ENCODE measurements around the gene AFF1.

Gene AFF1

DNA sequence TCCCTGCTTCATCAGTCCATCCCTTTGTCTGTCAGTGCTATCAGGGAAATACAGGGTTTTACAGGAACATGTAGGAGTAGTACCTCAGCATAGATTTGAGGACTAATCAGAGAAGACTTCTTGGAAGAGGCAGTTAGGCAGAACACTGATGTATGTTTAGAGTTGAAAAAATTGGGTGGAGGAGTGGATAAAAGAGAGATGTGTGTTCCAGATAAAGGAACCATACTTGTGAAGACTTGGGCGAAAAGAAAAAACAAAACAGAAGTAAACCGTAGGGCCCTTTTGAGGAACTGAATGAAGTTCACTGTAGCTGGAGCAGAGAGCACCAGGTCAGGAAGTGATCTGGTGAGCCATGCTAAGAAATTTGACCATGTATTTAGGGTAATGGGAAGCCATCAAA, 32.3 kb downstream of the AFF1 start:
- Histone ChIP-seq H3K27ac (ENCODE audit: low read depth, low read length) (no peak overlapping the region), H2BK120ac (ENCODE audit: insufficient read depth, low read length, poor library complexity) (no peak overlapping the region), H3K9me3 (ENCODE audit: insufficient read depth, low read depth, low read length) (no peaks in the 10 kb centered on the region), H4K8ac (ENCODE audit: low read depth, low read length) (no peak overlapping the region), H3K36me3 (ENCODE audit: control insufficient read depth in 1 of 2, insufficient read depth in 2 of 2, low read length in 2 of 2) (no peaks in the 10 kb centered on the region), H3K4ac (ENCODE audit: low read depth, low read length) (no peak overlapping the region), H3K4me1 (ENCODE audit: control insufficient read depth in 1 of 2, insufficient read depth in 2 of 2, low read length in 2 of 2) (peaks cover 5 to 7% of the 10 kb centered on the region in 2 experiments), H4K91ac (ENCODE audit: low read depth, low read length) (no peak overlapping the region), H4K12ac (ENCODE audit: low read depth, low read length) (no peak overlapping the region), H2AFZ (ENCODE audit: insufficient read depth, low read length, poor library complexity) (no peak overlapping the region), H3K79me2 (ENCODE audit: control insufficient read depth, insufficient read depth, low read length, poor library complexity) (no peaks in the 10 kb centered on the region), H3K18ac (ENCODE audit: low read length) (no peak overlapping the region), H3K14ac (ENCODE audit: low read length) (no peak overlapping the region), H3K4me3 (ENCODE audit: low read depth, low read length) (no peak overlapping the region), H3K79me1 (ENCODE audit: low read length) (peaks cover 2% of the 10 kb centered on the region), H2AK5ac (ENCODE audit: low read length) (no peak overlapping the region), H3K23ac (ENCODE audit: low read length) (no peak overlapping the region), H3K4me2 (ENCODE audit: low read length) (no peak overlapping the region), H3K9ac (ENCODE audit: low read length) (no peak overlapping the region), H2BK12ac (ENCODE audit: low read length) (no peak overlapping the region), H2BK5ac (ENCODE audit: low read depth, low read length, poor library complexity) (no peak overlapping the region), H3K27me3 (ENCODE audit: insufficient read depth, low read length) (no peaks in the 10 kb centered on the region)
- no CpG with 5 or more reads among the region's 2 CpGs for WGBS (ENCODE audit: extremely low coverage, insufficient coverage, insufficient read length)
- no peak for DNase-seq

DNA sequence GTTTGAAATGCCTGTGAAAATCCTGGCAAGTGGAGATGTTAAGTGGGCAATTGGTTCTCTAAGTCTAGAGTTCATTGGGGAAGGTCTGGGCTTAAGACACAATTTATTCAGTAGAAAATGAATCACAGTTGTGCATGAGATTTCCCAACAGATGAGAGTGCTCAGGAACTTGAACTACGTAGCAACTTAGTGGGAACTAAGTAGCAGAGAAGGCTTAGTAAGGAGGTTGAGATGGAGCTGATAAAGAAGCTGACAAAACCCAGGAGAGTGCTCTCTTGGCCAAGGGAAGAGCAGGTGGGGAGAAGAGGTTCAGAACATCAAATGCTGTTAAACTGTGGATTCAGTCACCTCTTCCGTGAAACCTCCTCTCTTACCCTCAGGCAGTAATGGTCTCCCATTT, 33.0 kb downstream of the AFF1 start:
- Histone ChIP-seq H4K8ac (ENCODE audit: low read depth, low read length) (no peak overlapping the region), H3K9ac (ENCODE audit: low read length) (no peak overlapping the region), H3K4me1 (ENCODE audit: control insufficient read depth in 1 of 2, insufficient read depth in 2 of 2, low read length in 2 of 2) (peaks cover 5 to 7% of the 10 kb centered on the region in 2 experiments), H3K27ac (ENCODE audit: low read depth, low read length) (no peak overlapping the region), H2BK12ac (ENCODE audit: low read length) (no peak overlapping the region), H4K12ac (ENCODE audit: low read depth, low read length) (no peak overlapping the region), H2BK120ac (ENCODE audit: insufficient read depth, low read length, poor library complexity) (no peak overlapping the region), H3K4ac (ENCODE audit: low read depth, low read length) (no peak overlapping the region), H3K79me1 (ENCODE audit: low read length) (peaks cover 2% of the 10 kb centered on the region), H2AK5ac (ENCODE audit: low read length) (no peak overlapping the region), H3K18ac (ENCODE audit: low read length) (no peak overlapping the region), H3K79me2 (ENCODE audit: control insufficient read depth, insufficient read depth, low read length, poor library complexity) (no peaks in the 10 kb centered on the region), H4K91ac (ENCODE audit: low read depth, low read length) (no peak overlapping the region), H2AFZ (ENCODE audit: insufficient read depth, low read length, poor library complexity) (no peak overlapping the region), H3K4me3 (ENCODE audit: low read depth, low read length) (no peak overlapping the region), H3K27me3 (ENCODE audit: insufficient read depth, low read length) (no peaks in the 10 kb centered on the region), H3K14ac (ENCODE audit: low read length) (no peak overlapping the region), H3K4me2 (ENCODE audit: low read length) (no peak overlapping the region), H2BK5ac (ENCODE audit: low read depth, low read length, poor library complexity) (no peak overlapping the region), H3K36me3 (ENCODE audit: control insufficient read depth in 1 of 2, insufficient read depth in 2 of 2, low read length in 2 of 2) (no peaks in the 10 kb centered on the region), H3K23ac (ENCODE audit: low read length) (no peak overlapping the region), H3K9me3 (ENCODE audit: insufficient read depth, low read depth, low read length) (no peaks in the 10 kb centered on the region)
- peak; percentile 54 to 84 for DNase-seq
- WGBS (ENCODE audit: extremely low coverage, insufficient coverage, insufficient read length) = no CpG with 5 or more reads among the region's 2 CpGs

DNA sequence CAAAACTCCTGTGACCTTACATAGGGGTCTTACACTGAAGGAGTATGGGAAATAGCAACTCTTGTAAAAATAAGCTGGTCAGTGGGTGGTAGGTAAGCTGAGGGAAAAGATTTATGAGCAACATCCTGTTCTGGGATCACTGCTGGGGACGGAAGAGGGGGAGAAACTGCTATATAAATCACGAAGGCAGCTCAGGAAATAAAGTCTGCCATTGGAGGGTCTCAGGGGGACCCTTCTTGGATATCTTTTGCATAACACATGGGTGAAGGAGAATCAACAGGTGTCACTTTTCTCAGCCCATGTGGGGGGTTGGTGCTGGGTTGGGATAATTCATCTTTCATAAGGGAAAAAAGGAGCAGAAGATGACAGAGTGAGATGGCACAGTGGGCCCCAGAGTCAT, 33.7 kb downstream of the AFF1 start:
- no peak overlapping the region for H3K18ac ChIP-seq (ENCODE audit: low read length)
- WGBS (ENCODE audit: extremely low coverage, insufficient coverage, insufficient read length) = no CpG with 5 or more reads among the region's 2 CpGs
- H2BK5ac ChIP-seq (ENCODE audit: low read depth, low read length, poor library complexity) = no peak overlapping the region
- no peak overlapping the region for H4K91ac ChIP-seq (ENCODE audit: low read depth, low read length)
- H3K27ac ChIP-seq (ENCODE audit: low read depth, low read length) = no peak overlapping the region
- H3K27me3 ChIP-seq (ENCODE audit: insufficient read depth, low read length) = no peaks in the 10 kb centered on the region
- peaks cover 9 to 10% of the 10 kb centered on the region in 2 experiments for H3K4me1 ChIP-seq (ENCODE audit: control insufficient read depth in 1 of 2, insufficient read depth in 2 of 2, low read length in 2 of 2)
- no peak overlapping the region for H3K14ac ChIP-seq (ENCODE audit: low read length)
- H3K9ac ChIP-seq (ENCODE audit: low read length) = no peak overlapping the region
- no peaks in the 10 kb centered on the region for H3K36me3 ChIP-seq (ENCODE audit: control insufficient read depth in 1 of 2, insufficient read depth in 2 of 2, low read length in 2 of 2)
- H3K4me3 ChIP-seq (ENCODE audit: low read depth, low read length) = no peak overlapping the region
- H3K4me2 ChIP-seq (ENCODE audit: low read length) = no peak overlapping the region
- H3K9me3 ChIP-seq (ENCODE audit: insufficient read depth, low read depth, low read length) = no peaks in the 10 kb centered on the region
- DNase-seq = no peak
- H3K23ac ChIP-seq (ENCODE audit: low read length) = no peak overlapping the region
- no peak overlapping the region for H3K4ac ChIP-seq (ENCODE audit: low read depth, low read length)
- no peak overlapping the region for H2BK12ac ChIP-seq (ENCODE audit: low read length)
- H2AK5ac ChIP-seq (ENCODE audit: low read length) = no peak overlapping the region
- H2BK120ac ChIP-seq (ENCODE audit: insufficient read depth, low read length, poor library complexity) = no peak overlapping the region
- no peak overlapping the region for H4K12ac ChIP-seq (ENCODE audit: low read depth, low read length)
- no peak overlapping the region for H2AFZ ChIP-seq (ENCODE audit: insufficient read depth, low read length, poor library complexity)
- no peaks in the 10 kb centered on the region for H3K79me2 ChIP-seq (ENCODE audit: control insufficient read depth, insufficient read depth, low read length, poor library complexity)
- H4K8ac ChIP-seq (ENCODE audit: low read depth, low read length) = no peak overlapping the region
- peaks cover 2% of the 10 kb centered on the region for H3K79me1 ChIP-seq (ENCODE audit: low read length)

DNA sequence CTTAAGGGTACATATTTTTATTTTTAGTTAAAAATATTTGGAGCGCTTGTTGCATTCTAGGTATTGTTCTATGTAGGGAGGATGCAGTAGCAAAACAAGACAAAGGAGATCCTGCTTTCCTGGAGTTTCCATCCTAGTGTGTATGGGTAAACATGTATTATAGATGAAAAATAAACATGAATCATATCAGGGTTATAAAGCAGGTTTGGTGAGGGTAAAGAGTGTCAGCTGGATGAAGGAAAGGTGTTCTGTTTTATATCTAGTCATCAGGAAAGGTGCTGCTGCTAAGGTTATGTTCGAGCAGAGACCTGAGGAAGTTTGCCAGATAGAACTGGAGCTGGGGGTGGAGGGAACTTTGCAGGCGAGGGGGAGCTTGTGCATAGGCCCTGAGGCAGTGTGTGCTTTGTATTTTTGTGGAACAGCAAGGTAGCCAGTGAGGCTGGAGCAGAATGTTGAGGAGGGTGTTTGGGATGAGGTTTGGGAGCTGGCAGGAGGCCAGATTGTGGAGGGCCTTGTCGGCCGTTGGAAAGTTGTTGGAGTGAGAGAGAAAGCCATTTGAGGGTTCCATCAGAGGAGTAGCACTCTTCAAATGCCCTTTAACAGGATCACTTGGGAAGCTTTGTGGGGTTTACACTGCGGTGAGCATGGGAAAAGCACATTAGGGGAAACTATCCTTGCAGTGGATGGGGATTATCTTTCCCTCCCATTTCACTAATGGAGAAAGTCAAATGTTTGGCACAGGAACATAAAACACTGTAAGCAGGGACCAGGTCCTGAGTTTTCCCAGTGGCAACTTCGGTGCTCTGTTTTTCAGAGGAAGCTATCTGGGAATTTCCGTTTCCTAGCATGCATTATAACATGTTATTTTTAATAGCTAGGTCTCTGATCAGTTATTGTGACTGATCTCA, 35.9 kb downstream of the AFF1 start:
- Histone ChIP-seq H4K8ac (ENCODE audit: low read depth, low read length) (no peak overlapping the region), H3K23ac (ENCODE audit: low read length) (no peak overlapping the region), H3K4ac (ENCODE audit: low read depth, low read length) (no peak overlapping the region), H3K4me1 (ENCODE audit: control insufficient read depth in 1 of 2, insufficient read depth in 2 of 2, low read length in 2 of 2) (peaks cover 9 to 10% of the 10 kb centered on the region in 2 experiments), H3K27me3 (ENCODE audit: insufficient read depth, low read length) (no peaks in the 10 kb centered on the region), H3K18ac (ENCODE audit: low read length) (peak overlapping the region; percentile 52), H4K12ac (ENCODE audit: low read depth, low read length) (no peak overlapping the region), H3K79me2 (ENCODE audit: control insufficient read depth, insufficient read depth, low read length, poor library complexity) (no peaks in the 10 kb centered on the region), H2BK12ac (ENCODE audit: low read length) (no peak overlapping the region), H3K9ac (ENCODE audit: low read length) (no peak overlapping the region), H3K4me2 (ENCODE audit: low read length) (no peak overlapping the region), H3K9me3 (ENCODE audit: insufficient read depth, low read depth, low read length) (no peaks in the 10 kb centered on the region), H3K4me3 (ENCODE audit: low read depth, low read length) (no peak overlapping the region), H3K79me1 (ENCODE audit: low read length) (peaks cover 2% of the 10 kb centered on the region), H3K36me3 (ENCODE audit: control insufficient read depth in 1 of 2, insufficient read depth in 2 of 2, low read length in 2 of 2) (peaks cover 0 to 2% of the 10 kb centered on the region in 2 experiments), H2AFZ (ENCODE audit: insufficient read depth, low read length, poor library complexity) (no peak overlapping the region), H2BK120ac (ENCODE audit: insufficient read depth, low read length, poor library complexity) (no peak overlapping the region), H2BK5ac (ENCODE audit: low read depth, low read length, poor library complexity) (no peak overlapping the region), H4K91ac (ENCODE audit: low read depth, low read length) (no peak overlapping the region), H3K14ac (ENCODE audit: low read length) (no peak overlapping the region), H2AK5ac (ENCODE audit: low read length) (no peak overlapping the region), H3K27ac (ENCODE audit: low read depth, low read length) (no peak overlapping the region)
- WGBS (ENCODE audit: extremely low coverage, insufficient coverage, insufficient read length) = no CpG with 5 or more reads among the region's 8 CpGs
- no peak for DNase-seq

All from trophoblast cell (in vitro differentiated cells and primary cell).